GM19463 (cell line): ENCODE measurements around the gene RPS15.
"Not testable (repeated sequence)": the region's sequence is repeated elsewhere in the genome, so short reads cannot be mapped to it uniquely, and the experiment has no call there.

ENCODE experiments used
- ATAC-seq: cut with Tn5 transposase; IDR thresholded peaks from one replicate; pipeline ENCODE4 v1.9.1; 2021; ENCODE audit warnings: mild to moderate bottlenecking, moderate library complexity; ENCODE audit not compliant: unreplicated experiment

Gene RPS15

DNA sequence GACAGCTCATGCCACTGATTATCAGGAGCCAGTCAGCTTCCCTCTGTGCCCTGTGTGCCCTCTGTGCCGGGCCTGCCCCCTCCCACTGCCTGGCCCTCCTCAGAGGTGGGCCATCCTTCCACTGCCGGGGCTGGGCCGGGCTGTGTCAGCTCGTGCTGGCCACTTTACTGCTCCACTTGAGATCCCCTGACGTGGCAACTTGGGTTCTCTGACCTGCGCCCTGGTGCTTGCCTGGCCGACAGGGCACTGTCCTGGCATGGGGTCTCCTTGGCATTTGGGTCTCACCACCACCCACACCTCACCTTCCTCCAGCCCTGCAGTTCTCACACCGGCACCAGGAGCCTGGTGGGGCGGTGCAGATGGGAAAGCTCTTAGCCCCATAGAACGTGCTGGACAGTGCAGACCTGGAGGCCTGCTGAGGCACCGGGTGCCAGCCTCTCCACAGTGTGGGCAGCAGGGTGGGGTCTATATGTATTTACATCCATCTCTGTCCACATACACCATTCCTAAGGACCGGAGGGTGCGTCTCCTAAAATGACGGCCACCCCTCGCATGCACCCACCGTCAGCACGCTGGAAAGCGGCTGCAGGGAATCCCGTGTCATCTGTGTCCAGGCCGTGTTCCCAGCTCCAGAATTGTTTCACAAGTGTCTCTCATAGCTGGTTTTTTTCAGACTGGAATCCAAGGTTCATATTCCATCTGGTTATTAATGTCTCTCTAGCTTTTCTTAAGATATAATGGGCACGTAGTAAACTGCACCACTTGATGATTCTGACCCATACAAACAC is 19.1 kb upstream of the RPS15 start:
- no peak for ATAC-seq

- not testable (repeated sequence) for ATAC-seq
Observed at GRCh38 chr19:1420085-1420484, 18.1 kb upstream of the RPS15 start.

- ATAC-seq, result no peak
Observed at GRCh38 chr19:1420590-1420989, 17.6 kb upstream of the RPS15 start.

DNA sequence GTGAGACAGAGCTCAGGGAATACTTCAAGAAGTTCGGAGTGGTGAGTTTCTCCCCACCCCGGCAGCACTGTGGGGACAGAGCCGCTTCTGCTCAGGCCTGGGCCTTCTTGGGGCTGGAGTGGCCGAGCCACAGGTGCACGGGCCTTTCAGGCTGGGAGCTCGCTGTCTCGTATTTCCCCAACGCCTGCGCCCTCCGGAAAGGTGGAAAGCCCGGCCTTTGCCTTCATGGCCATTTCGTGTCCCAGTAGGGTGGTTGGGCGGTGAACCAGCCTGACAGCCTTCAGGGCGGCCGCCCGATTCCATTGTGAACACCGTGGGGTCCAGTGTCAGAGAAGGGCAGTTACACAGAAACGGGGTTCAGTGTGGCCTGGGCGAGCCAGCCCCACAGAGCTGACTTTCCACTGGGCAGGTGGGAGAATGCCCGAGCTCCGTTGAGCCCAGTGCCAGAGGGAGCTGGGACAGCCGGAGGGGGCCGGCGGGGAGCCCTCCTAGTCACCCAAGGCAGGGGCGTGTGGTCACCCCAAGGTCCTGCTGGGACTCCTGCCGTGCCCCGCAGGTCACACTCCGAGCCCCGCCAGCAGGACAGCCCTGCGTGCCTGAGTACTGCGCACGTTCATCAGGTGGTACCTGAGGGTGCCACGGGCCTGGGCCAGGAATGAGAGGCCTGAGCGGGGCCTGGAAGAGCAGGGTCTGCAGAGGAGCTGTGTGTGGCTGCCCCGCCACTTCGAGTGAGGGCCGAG is 16.8 kb upstream of the RPS15 start:
- no peak for ATAC-seq

DNA sequence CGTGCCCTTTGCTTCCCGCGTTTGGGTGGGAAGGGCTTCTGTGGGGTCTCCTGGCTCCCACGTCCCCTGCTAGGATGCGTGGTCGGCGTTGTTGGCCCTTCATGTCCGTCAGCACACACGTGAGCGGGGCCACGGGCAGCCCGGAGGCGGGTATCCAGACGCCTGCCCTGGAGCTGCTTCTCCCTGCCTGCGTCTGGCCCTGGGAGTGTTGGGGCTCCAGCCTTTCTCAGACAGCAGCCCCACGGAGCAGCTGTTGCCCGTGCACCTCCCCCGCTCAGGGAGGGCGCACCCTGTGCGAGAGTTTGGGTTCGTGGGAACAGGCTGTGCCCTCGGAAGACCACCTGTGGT is 16.3 kb upstream of the RPS15 start:
- ATAC-seq, result no peak

- no peak for ATAC-seq
Observed at GRCh38 chr19:1422360-1422759, 15.8 kb upstream of the RPS15 start.

DNA sequence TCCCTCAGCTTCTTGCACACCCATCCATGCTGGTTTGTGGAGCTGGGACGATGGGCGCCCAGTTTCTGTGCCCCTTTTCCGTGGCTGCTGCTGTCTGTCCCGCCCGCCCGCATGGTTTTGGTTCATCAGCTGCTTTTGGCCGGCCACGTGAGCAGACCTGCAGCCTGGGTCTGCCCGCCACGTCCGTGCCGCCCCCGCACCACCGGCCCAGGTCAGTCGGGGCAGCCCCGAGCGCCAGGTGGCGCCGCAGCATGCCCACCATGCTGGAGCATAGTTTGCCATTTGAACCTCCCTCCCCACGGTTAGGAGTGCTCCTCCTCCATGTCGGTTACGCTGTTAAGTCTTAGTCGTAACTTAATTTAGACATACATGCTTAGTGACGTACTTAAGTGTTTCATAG is 15.3 kb upstream of the RPS15 start:
- ATAC-seq, result no peak

GRCh38 chr19:1423436-1424191 is 14.6 kb upstream of the RPS15 start:
- no peak for ATAC-seq

- ATAC-seq, result no peak
Observed at GRCh38 chr19:1424192-1424955, 13.8 kb upstream of the RPS15 start.

DNA sequence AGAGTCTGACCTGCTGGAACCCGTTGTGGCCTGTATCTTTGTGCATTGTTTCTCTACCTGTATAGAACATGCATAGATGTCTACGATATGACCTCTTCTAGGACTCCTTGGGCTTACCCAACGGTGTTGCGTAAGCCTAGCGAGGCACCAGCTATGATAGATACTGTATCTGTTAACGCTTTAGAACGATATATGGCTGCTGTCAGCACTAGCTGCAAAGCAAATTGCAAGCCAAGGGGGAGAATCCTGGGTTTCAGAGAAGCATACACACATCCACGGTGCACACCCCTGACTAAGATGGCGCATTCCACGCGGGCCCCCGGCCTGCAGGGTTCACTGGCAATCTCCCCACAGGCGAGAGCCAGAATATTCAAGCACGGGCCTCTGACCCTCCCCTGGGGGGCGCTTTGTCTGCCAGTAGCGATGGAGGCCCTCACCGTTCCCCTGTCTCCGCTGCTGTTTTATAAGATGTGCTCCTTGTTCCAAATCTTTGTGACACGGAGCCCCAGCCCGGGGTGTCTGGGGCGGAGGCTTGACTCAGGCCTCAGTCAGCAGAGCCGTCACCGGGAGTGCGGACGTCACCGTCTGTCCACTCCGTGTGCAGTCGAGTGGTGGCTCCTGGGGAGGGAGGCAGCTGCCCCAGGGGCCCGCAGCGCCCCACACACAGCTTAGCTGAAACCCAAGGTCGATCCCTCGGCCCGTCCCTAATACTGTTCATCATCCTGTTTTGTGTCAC is 12.9 kb upstream of the RPS15 start:
- no peak for ATAC-seq

GRCh38 chr19:1425902-1426301 is 12.3 kb upstream of the RPS15 start:
- no peak for ATAC-seq

- no peak for ATAC-seq
Observed at GRCh38 chr19:1426736-1427135, 11.5 kb upstream of the RPS15 start.

DNA sequence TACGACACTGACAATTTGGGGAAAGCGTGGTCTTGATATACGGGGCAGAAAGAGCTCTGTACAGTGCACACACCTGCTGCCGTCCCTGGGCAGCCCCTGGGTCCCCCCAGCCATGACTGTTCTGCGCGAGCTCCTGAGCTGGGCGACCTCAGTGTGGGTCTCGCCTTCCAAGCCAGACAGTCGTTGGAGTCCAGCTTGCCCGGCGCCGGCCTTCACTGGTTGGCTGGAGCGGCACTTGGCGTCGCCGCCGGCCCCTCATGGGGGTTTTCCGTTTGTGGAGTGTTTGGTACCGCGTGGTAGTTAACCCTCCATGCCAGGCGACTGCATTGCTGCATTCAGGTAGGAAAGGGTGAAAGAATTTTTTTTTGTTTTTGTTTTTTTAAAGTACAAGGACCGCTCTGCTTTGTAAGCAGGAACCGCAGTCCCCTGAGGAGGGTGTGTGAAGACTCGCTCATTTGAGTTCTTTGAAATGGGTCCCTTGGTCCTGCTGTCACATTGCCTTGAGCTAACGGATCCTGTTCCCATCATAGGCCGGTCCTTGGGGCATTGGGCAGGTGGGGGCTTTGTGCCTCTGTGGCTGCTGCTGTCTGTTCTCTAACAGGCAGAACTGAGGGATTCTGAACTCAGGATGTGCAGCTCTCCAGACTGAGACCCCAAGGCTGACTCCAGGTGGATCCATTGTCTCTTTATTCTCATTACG is 10.8 kb upstream of the RPS15 start:
- ATAC-seq, result no peak

GRCh38 chr19:1428738-1429391 is 9.3 kb upstream of the RPS15 start:
- ATAC-seq, result no peak

DNA sequence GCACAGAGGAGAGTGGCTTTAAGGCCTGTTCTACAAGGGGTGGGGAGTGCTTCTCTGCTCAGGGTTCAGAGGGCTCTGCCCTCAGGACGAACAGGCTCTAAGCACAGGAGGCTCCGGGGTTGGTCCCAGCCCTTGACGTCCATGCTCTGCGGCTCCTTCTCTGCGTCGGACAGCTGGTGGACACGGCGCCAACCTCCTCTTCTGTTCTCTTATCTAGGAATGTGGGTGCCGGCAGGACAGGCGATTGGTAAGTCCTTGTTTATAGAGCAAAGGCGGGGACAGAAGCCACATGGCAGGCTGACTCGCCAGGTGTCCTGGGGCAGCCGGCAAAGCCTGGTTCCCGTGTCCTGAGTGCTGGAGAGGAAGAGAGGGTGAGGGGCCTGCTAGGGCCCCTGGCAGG is 8.4 kb upstream of the RPS15 start:
- ATAC-seq, result no peak

DNA sequence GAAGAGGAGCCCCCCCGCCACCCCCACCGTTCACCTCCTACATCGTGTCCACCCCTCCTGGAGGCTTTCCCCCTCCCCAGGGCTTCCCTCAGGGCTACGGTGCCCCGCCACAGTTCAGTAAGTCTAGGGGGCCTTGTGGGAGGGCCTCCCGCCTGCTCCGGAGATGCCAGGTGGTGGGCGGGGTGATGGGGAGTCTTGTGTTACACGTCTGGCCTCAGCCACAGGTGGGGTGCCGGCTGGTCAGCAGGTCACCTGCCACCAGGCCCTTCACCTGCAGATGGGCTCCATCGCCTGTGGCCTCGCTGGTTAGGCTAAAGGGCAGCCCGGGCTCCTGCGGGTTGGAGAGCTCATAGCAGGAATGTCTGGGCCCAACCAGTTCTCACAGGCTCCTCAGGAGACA is 8.0 kb upstream of the RPS15 start:
- no peak for ATAC-seq

DNA sequence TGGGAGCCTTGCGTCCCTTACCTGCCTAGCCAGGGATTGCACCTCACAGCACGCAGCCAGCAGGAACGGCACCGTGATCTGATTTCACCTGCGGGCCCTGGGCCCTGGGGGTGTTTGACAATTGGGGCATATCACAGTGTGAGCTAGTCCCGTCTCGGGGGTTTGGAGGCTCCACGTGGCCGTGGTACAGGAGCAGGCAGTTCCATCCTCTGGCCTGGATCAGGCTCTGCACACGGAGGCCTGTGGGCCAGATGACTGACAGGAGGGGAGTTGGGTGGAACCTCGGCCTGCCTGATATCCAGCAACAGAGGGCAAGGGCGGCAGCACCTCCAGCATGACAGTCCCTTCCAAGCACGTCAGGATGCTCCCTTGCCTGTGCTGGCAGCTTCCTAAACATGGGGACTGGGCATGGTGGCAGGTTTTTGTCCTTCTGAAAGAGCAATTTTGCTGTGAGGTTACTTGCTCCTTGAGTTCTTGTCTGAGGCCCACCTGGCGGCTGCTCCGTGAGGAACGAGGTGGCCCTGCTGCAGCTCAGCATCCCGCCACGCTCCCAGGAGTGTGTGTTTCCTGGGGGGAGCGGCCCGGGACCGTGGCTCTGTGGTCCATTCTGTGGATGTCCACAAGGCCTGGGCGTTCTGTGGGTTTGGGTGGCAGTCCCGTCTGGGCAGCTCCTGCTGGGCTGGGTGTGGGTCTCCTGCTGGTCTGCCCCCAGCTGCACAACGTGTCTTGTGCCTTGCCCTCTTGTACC is 6.3 kb upstream of the RPS15 start:
- ATAC-seq, result no peak

DNA sequence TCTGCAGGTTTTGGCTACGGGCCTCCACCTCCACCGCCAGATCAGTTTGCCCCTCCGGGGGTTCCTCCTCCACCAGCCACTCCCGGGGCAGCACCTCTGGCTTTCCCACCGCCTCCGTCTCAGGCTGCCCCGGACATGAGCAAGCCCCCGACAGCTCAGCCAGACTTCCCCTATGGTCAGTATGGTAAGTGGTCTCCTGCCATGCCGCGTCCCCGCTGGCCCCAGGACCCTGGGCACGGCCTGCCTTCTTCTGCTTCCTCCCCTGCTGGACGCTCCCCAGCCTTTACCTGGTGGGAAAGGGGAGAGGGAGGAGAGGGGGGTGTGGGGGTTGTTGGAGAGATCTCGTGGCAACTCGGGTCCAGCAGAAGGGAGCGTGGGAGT is 5.7 kb upstream of the RPS15 start:
- ATAC-seq, result no peak
